Measurements from ENCODE around the gene NOC2L.
"Not testable (repeated sequence)": the region's sequence is repeated elsewhere in the genome, so short reads cannot be mapped to it uniquely, and the experiment has no call there.

The NOC2L gene

DNA sequence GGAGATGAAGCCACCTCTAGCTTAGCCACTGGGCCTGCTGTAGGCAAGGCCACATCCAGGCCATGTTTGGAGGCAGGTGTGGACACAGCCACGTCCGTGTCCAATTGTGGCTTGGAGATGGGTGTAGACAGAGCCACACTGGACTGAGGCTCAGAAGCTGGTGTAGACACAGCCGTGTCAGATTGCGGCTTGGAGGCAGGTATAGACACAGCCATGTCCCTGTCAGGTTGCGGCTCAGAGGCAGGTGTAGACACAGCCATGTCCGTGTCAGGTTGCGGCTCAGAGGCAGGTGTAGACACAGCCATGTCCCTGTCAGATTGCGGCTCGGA lies 20.7 kb upstream of the NOC2L start:
- Histone ChIP-seq H3K9ac (no peak overlapping the region), H3K4me2 (no peak overlapping the region), H3K4me1 (ENCODE audit: low read depth, poor library complexity, severe bottlenecking) (peaks cover 22% of the 10 kb centered on the region), H3K27me3 (ENCODE audit: insufficient read depth, low read depth) (peaks cover 69% of the 10 kb centered on the region), H3K36me3 (ENCODE audit: insufficient read depth) (no peaks in the 10 kb centered on the region), H4K20me1 (ENCODE audit: insufficient read depth) (no peaks in the 10 kb centered on the region), H3K27ac (no peak overlapping the region), H2AFZ (ENCODE audit: low read depth) (no peak overlapping the region), H3K79me2 (ENCODE audit: insufficient read depth, low read depth) (no peaks in the 10 kb centered on the region), H3K4me3 (IDR thresholded peaks at IDR 0.05; ENCODE audit: insufficient read depth, low read depth, low read length) (no peak overlapping the region)
- TF ChIP-seq, protein P1, sequence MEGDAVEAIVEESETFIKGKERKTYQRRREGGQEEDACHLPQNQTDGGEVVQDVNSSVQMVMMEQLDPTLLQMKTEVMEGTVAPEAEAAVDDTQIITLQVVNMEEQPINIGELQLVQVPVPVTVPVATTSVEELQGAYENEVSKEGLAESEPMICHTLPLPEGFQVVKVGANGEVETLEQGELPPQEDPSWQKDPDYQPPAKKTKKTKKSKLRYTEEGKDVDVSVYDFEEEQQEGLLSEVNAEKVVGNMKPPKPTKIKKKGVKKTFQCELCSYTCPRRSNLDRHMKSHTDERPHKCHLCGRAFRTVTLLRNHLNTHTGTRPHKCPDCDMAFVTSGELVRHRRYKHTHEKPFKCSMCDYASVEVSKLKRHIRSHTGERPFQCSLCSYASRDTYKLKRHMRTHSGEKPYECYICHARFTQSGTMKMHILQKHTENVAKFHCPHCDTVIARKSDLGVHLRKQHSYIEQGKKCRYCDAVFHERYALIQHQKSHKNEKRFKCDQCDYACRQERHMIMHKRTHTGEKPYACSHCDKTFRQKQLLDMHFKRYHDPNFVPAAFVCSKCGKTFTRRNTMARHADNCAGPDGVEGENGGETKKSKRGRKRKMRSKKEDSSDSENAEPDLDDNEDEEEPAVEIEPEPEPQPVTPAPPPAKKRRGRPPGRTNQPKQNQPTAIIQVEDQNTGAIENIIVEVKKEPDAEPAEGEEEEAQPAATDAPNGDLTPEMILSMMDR (conservative IDR thresholded peaks at IDR 0.05; ENCODE audit: low read depth, low read length) = no peak

DNA sequence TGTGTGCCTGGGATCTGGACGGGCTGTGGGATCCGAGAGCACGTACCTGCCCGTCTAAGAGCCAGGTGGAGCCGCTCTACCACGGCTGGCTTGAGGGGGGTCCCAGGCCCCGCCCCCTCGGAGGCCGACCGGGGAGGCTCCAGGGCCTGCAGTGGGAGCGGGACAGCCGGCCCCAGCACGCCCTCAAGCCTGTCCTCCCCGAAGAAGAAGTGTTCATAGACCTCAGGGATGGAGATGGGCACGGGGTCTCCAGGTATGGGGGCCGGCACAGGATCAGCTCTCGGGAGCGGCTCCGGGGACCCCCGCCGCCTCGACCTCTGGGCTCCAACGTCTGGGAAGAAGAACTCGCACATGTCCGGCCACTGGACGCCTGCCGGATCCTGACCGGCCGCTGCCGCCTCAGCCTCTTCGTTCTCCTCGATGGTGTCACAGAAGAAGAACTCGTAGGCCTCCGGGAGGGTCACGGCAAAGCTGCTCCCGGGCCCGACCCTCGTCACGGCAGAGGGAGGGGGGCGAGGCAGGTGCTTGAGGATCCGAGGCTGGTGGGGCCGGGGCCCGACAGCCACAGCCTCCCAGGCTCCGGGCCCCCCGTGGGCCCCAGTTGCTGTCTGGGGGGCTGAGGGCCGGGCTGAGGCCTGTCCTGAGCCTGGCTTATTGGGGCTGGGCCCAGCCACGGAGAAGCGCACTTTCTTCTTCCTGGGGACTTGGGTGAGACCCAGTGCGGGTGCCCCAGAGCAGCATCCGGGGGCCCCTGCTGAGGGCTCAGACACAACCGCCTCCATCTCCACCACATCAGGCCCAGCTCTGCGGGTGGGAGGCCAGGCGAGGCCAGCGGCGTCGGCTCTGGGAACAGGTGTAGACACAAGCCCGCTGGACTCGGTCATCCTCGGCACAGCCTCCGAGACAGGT lies 20.0 kb upstream of the NOC2L start:
- peaks cover 71% of the 10 kb centered on the region for H3K27me3 ChIP-seq (ENCODE audit: insufficient read depth, low read depth)
- H3K4me1 ChIP-seq (ENCODE audit: low read depth, poor library complexity, severe bottlenecking) = peaks cover 22% of the 10 kb centered on the region
- no peak overlapping the region for H3K9ac ChIP-seq
- TF ChIP-seq, protein P1 (conservative IDR thresholded peaks at IDR 0.05; ENCODE audit: low read depth, low read length) = no peak
- no peak overlapping the region for H3K4me2 ChIP-seq
- H3K36me3 ChIP-seq (ENCODE audit: insufficient read depth) = no peaks in the 10 kb centered on the region
- H3K79me2 ChIP-seq (ENCODE audit: insufficient read depth, low read depth) = no peaks in the 10 kb centered on the region
- no peak overlapping the region for H2AFZ ChIP-seq (ENCODE audit: low read depth)
- H4K20me1 ChIP-seq (ENCODE audit: insufficient read depth) = no peaks in the 10 kb centered on the region
- no peak overlapping the region for H3K27ac ChIP-seq
- no peak overlapping the region for H3K4me3 ChIP-seq (IDR thresholded peaks at IDR 0.05; ENCODE audit: insufficient read depth, low read depth, low read length)

DNA sequence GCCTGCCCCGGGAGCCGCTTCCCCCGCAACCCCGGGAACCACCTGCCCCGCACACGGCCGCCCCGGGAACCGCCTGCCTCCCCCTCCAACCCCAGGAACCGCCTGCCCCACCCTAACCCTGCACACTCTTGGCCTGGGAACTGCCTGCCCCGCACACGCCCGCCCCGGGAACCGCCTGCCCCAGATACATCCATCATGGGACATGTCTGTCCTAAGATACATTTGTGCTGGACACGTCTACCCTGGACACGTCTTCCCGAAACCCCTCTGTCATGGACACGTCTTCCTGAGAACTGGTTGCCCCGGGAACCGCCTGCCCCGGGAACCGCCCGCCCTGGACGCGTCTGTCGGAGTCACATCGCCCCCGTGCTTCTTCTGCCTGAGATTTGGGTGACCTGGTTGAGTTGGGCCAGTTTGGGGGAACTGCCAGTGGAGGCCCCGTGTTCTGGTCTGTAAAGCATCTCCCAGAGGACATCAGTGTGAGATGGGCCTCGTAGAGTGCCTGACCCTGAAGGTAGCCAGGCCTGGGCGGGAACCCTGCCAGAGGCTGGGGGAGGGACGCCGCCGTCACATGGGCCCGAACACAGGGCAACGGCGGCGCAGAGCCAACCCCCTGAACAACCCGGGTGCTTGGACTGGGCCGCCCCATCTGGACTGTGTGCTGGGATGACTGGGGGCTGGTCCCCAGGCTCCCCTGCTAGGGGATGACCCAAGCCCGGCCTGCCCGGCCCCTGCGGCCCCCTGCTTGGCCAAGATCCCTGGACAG lies 19.2 kb upstream of the NOC2L start:
- Histone ChIP-seq H3K4me1 (ENCODE audit: low read depth, poor library complexity, severe bottlenecking) (peaks cover 22% of the 10 kb centered on the region), H3K79me2 (ENCODE audit: insufficient read depth, low read depth) (no peaks in the 10 kb centered on the region), H3K4me2 (no peak overlapping the region), H3K36me3 (ENCODE audit: insufficient read depth) (no peaks in the 10 kb centered on the region), H2AFZ (ENCODE audit: low read depth) (no peak overlapping the region), H3K27ac (no peak overlapping the region), H3K27me3 (ENCODE audit: insufficient read depth, low read depth) (peaks cover 71% of the 10 kb centered on the region), H3K4me3 (IDR thresholded peaks at IDR 0.05; ENCODE audit: insufficient read depth, low read depth, low read length) (no peak overlapping the region), H3K9ac (no peak overlapping the region), H4K20me1 (ENCODE audit: insufficient read depth) (no peaks in the 10 kb centered on the region)
- TF ChIP-seq, protein P1 (conservative IDR thresholded peaks at IDR 0.05; ENCODE audit: low read depth, low read length) = no peak

- not testable (repeated sequence) for H3K9ac ChIP-seq; H3K4me3 ChIP-seq (IDR thresholded peaks at IDR 0.05; ENCODE audit: insufficient read depth, low read depth, low read length); H4K20me1 ChIP-seq (ENCODE audit: insufficient read depth); H3K79me2 ChIP-seq (ENCODE audit: insufficient read depth, low read depth); H3K27ac ChIP-seq; H2AFZ ChIP-seq (ENCODE audit: low read depth); H3K4me2 ChIP-seq; H3K36me3 ChIP-seq (ENCODE audit: insufficient read depth)
- peaks cover 15% of the 10 kb centered on the region for H3K4me1 ChIP-seq (ENCODE audit: low read depth, poor library complexity, severe bottlenecking)
- peaks cover 56% of the 10 kb centered on the region for H3K27me3 ChIP-seq (ENCODE audit: insufficient read depth, low read depth)
Measured at GRCh38 chr1:976791-977190, 17.7 kb upstream of the NOC2L start.

All from KMS-11 (cell line).